H1 (cell line): Measurements from ENCODE around the gene FAM174B. TPM values are rescaled to one million over a fixed set of nuclear protein-coding genes. Genes with fewer than 3 reads are reported as not detected.

Source experiments
- BACH1 ChIP-seq: IDR thresholded peaks from 2 replicates; pipeline ENCODE4 v1.6.1; 2012; ENCODE audit warnings: low read length, improper control_type of control experiment
- BCL11A ChIP-seq, 2 experiments: IDR thresholded peaks; one replicate each; pipeline ENCODE4 v1.6.1; 2011; ENCODE audit warnings: low read depth in 2 of 2, low read length in 2 of 2, mild to moderate bottlenecking in 2 of 2
- CBX5 ChIP-seq: fragments of 300-800, 300-1000 bp; sonication (generic); IDR thresholded peaks from 2 replicates; pipeline ENCODE4 v1.7.1; 2016; ENCODE audit warnings: antibody characterized with exemption, low read length, low read depth
- CBX8 ChIP-seq: fragments of 300-800, 300-1000 bp; sonication (generic); IDR thresholded peaks from 2 replicates; pipeline ENCODE4 v1.7.1; 2016; ENCODE audit warnings: low read depth, low read length, borderline replicate concordance
- CEBPB ChIP-seq: IDR thresholded peaks from 2 replicates; pipeline ENCODE4 v1.6.1; 2012; ENCODE audit warnings: low read depth, low read length
- EGR1 ChIP-seq: IDR thresholded peaks from 2 replicates; pipeline ENCODE4 v1.6.1; 2011; ENCODE audit warnings: low read depth, low read length, borderline replicate concordance
- EZH2 ChIP-seq: fragments of 200-600 bp; sonication (generic); IDR thresholded peaks from 2 replicates; pipeline ENCODE4 v1.7.1; 2012; ENCODE audit warnings: low read depth, mild to moderate bottlenecking, moderate library complexity, low read length, inconsistent platforms; ENCODE audit not compliant: severe bottlenecking
- FOSL1 ChIP-seq: IDR thresholded peaks from 2 replicates; pipeline ENCODE4 v1.6.1; 2011; ENCODE audit warnings: mild to moderate bottlenecking, low read depth, low read length, moderate library complexity; ENCODE audit not compliant: insufficient read depth
- GABPA ChIP-seq: IDR thresholded peaks from 2 replicates; pipeline ENCODE4 v1.6.1; 2011; ENCODE audit warnings: mild to moderate bottlenecking, low read length, moderate library complexity, borderline replicate concordance; ENCODE audit not compliant: insufficient read depth
- HDAC2 ChIP-seq, 2 experiments: fragments of 300-600 bp in 1 of 2; sonication (generic) in 1 of 2; IDR thresholded peaks; 2 replicates each; pipeline ENCODE4 v1.6.1; 2011 to 2012; ENCODE audit warnings: low read depth in 2 of 2, low read length in 2 of 2, mild to moderate bottlenecking in 2 of 2, moderate library complexity in 2 of 2, borderline replicate concordance in 1 of 2, inconsistent platforms in 1 of 2
- MAX ChIP-seq: IDR thresholded peaks from 2 replicates; pipeline ENCODE4 v1.6.1; 2012; ENCODE audit warnings: inconsistent platforms
- NRF1 ChIP-seq: IDR thresholded peaks from 2 replicates; pipeline ENCODE4 v1.6.1; 2011; ENCODE audit warnings: mild to moderate bottlenecking, low read depth, low read length, improper control_type of control experiment
- PHF8 ChIP-seq: fragments of 200-600 bp; sonication (generic); conservative IDR thresholded peaks from 2 replicates; pipeline ENCODE4 v1.7.1; 2012; ENCODE audit warnings: low read depth, mild to moderate bottlenecking, inconsistent platforms, low read length, moderate library complexity
- RAD21 ChIP-seq, 2 experiments: IDR thresholded peaks in 1 of 2; conservative IDR thresholded peaks in 1 of 2; 2 replicates each; pipeline ENCODE4 v1.6.1; 2011; ENCODE audit warnings: low read depth in 2 of 2, low read length in 2 of 2, improper control_type of control experiment in 1 of 2, inconsistent platforms in 1 of 2, mild to moderate bottlenecking in 1 of 2, moderate library complexity in 1 of 2
- RXRA ChIP-seq: IDR thresholded peaks from 2 replicates; pipeline ENCODE4 v1.6.1; 2011; ENCODE audit warnings: low read depth, mild to moderate bottlenecking, low read length, moderate library complexity; ENCODE audit not compliant: insufficient read depth
- SAP30 ChIP-seq: fragments of 300-600 bp; sonication (generic); IDR thresholded peaks from 2 replicates; pipeline ENCODE4 v1.7.1; 2012; ENCODE audit warnings: low read length, moderate library complexity, mild to moderate bottlenecking, inconsistent platforms; ENCODE audit not compliant: insufficient read depth, insufficient replicate concordance
- SP2 ChIP-seq: IDR thresholded peaks from 2 replicates; pipeline ENCODE4 v1.6.1; 2012; ENCODE audit warnings: mild to moderate bottlenecking, low read length, inconsistent platforms
- SRF ChIP-seq: IDR thresholded peaks from 2 replicates; pipeline ENCODE4 v1.6.1; 2011; ENCODE audit warnings: mild to moderate bottlenecking, low read depth, low read length, moderate library complexity
- SUZ12 ChIP-seq: fragments of 200-600 bp; sonication (generic); IDR thresholded peaks from 2 replicates; pipeline ENCODE4 v1.6.1; 2012; ENCODE audit warnings: mild to moderate bottlenecking, inconsistent platforms, low read length, moderate library complexity, mixed read lengths
- TAF7 ChIP-seq: optimal IDR thresholded peaks from 2 replicates; pipeline ENCODE3; 2011; ENCODE audit warnings: low read depth, mild to moderate bottlenecking, inconsistent platforms, low read length, moderate library complexity, borderline replicate concordance
- TBP ChIP-seq: IDR thresholded peaks from 2 replicates; pipeline ENCODE4 v1.6.1; 2011; ENCODE audit warnings: low read depth, low read length, improper control_type of control experiment
- USF2 ChIP-seq: IDR thresholded peaks from 2 replicates; pipeline ENCODE4 v1.6.1; 2011; ENCODE audit warnings: low read length, improper control_type of control experiment
- polyA plus RNA-seq, 7 experiments: library from polyadenylated mRNA; depleted of rRNA in 3 of 7; stranded (reverse) in 5 of 7; unstranded in 2 of 7; fragments of >200 nt in 5 of 7; fragments of 200-250 nt in 2 of 7; gene quantifications; 1 replicate in 5 of 7; 2 replicates in 1 of 7; 4 replicates in 1 of 7; pipeline versions ENCODE4 v1.2.1 to v1.2.3, GENCODE V29; 2011 to 2013; ENCODE audit warnings: missing spikeins in 2 of 7, mixed read lengths in 2 of 7
- total RNA-seq: library from RNA; stranded (reverse); fragmentation: NEBNext Ultra II Directional; extraction: Animal tissue kit (Norgen Biotek cat#: 25700); gene quantifications from 2 replicates; pipeline ENCODE4 v1.2.1, GENCODE V29; 2021

The FAM174B gene
- total and polyA plus RNA-seq, 2 of the 8 experiments (the other 6 are each of a cell fraction or from before 2014, with no cell fraction given) = 9.3 to 35.2 TPM

- TF ChIP-seq CBX5 = no peak
- TF ChIP-seq EZH2 = peak; percentile 35
- TF ChIP-seq GABPA = no peak
- no peak for TF ChIP-seq SP2
- no peak for TF ChIP-seq PHF8
- no peak for TF ChIP-seq BCL11A (IDR thresholded peaks at IDR 0.05; ENCODE audit: low read depth in 2 of 2, low read length in 2 of 2)
- TF ChIP-seq NRF1 = no peak
- peak; percentile 99 for TF ChIP-seq MAX
- TF ChIP-seq BACH1 = no peak
- TF ChIP-seq TBP = no peak; the same call in 1 of the 2 replicates
- no peak for TF ChIP-seq TAF7
- TF ChIP-seq RAD21 (IDR thresholded peaks at IDR 0.05 in 1 of 2, conservative IDR thresholded peaks at IDR 0.05 in 1 of 2; ENCODE audit: low read depth in 2 of 2, low read length in 2 of 2) = peak; percentile 9 to 32; a peak in 3 of 4 replicates
- no peak for TF ChIP-seq FOSL1
- no peak for TF ChIP-seq CEBPB
- TF ChIP-seq SAP30 = no peak
- no peak for TF ChIP-seq EGR1
- no peak for TF ChIP-seq RXRA
- peak; percentile 54 for TF ChIP-seq SUZ12
- peak in 1 of 2 experiments; percentile 33; a peak in 1 of 4 replicates for TF ChIP-seq HDAC2 (IDR thresholded peaks at IDR 0.05; ENCODE audit: borderline replicate concordance in 1 of 2, low read depth in 2 of 2, low read length in 2 of 2)
- no peak for TF ChIP-seq CBX8
- TF ChIP-seq SRF = no peak
- TF ChIP-seq USF2 = no peak
Observed at GRCh38 chr15:92655178-92655995, at the start of gene FAM174B (continued).
